Heart left ventricle (tissue), 16 donors: ENCODE measurements around the gene HIGD1C. TPM values are rescaled to one million over a fixed set of nuclear protein-coding genes. Genes with fewer than 3 reads are reported as not detected.
A peak's percentile ranks its signal among the peaks of the same experiment; 100 is the strongest.
"Not testable (repeated sequence)": the region's sequence is repeated elsewhere in the genome, so short reads cannot be mapped to it uniquely, and the experiment has no call there.

Source experiments
- ATAC-seq, 4 donors: fragments of 200-7000 bp; cut with Tn5 transposase; one replicate each; pipeline ENCODE4 v1.9.1; 2020 to 2022; ENCODE audit warnings: moderate library complexity in 4 of 4, mild to moderate bottlenecking in 3 of 4, moderate number of reproducible peaks in 1 of 4
- DNase-seq, 5 donors: peaks; one replicate each; pipeline ENCODE4 v3.0.0-alpha.2; 2020
- H3K27ac ChIP-seq, 12 donors: fragments of 200-600 bp; sonication (generic) in 4 of 12; one replicate each; pipeline versions ENCODE4 v1.5.0 to v1.8.0; 2016 to 2022; ENCODE audit warnings: mild to moderate bottlenecking in 2 of 12
- H3K27me3 ChIP-seq, 9 donors: fragments of 200-600 bp; sonication (generic) in 2 of 9; one replicate each; pipeline versions ENCODE4 v1.5.1 to v1.8.0; 2016 to 2022; ENCODE audit warnings: mild to moderate bottlenecking in 3 of 9
- H3K36me3 ChIP-seq, 9 donors: fragments of 200-600 bp; sonication (generic) in 2 of 9; one replicate each; pipeline versions ENCODE4 v1.5.0 to v1.8.0; 2018 to 2022; ENCODE audit warnings: mild to moderate bottlenecking in 2 of 9
- H3K4me1 ChIP-seq, 12 donors: fragments of 200-600 bp; sonication (generic) in 4 of 12; one replicate each; pipeline versions ENCODE4 v1.5.0 to v1.8.0; 2016 to 2022; ENCODE audit warnings: mild to moderate bottlenecking in 3 of 12
- H3K4me3 ChIP-seq, 12 donors: fragments of 200-600 bp; sonication (generic) in 4 of 12; one replicate each; pipeline versions ENCODE4 v1.5.0 to v1.8.0; 2017 to 2022; ENCODE audit warnings: mild to moderate bottlenecking in 9 of 12, moderate library complexity in 4 of 12
- H3K9me3 ChIP-seq, 12 donors: fragments of 200-600 bp; sonication (generic) in 4 of 12; one replicate each; pipeline versions ENCODE4 v1.5.0 to v1.8.0; 2016 to 2022; ENCODE audit warnings: mild to moderate bottlenecking in 1 of 12
- CTCF ChIP-seq, 12 donors: fragments of 200-600 bp; sonication (generic) in 4 of 12; IDR thresholded peaks; one replicate each; pipeline versions ENCODE4 v1.5.0 to v1.8.0; 2018 to 2022; ENCODE audit warnings: antibody characterized with exemption in 12 of 12, mild to moderate bottlenecking in 5 of 12
- POLR2A ChIP-seq, 2 donors: fragments of 450-650 bp; IDR thresholded peaks; one replicate each; pipeline ENCODE4 v1.6.1; 2017; ENCODE audit warnings: antibody characterized with exemption in 2 of 2, mild to moderate bottlenecking in 2 of 2, moderate library complexity in 2 of 2
- WGBS, 4 donors: extraction: QIAGEN DNeasy Blood & Tissue Kit in 2 of 4; methylation state at CpG; one replicate each; pipeline versions ENCODE4 v1.1.5 to v1.1.7; 2013 to 2018; 5-methylcytosine and 5-hydroxymethylcytosine counted together
- intact Hi-C, 10 donors: fragments of 100-400 bp; cut with DNase I; formaldehyde crosslinking; loops; one replicate each; pipeline versions ENCODE4 v1.11.1 to v1.14.2; 2022
- polyA plus RNA-seq, 2 donors: library from polyadenylated mRNA; stranded (reverse); fragments of 200-250 nt; gene quantifications; one replicate each; pipeline ENCODE4 v1.2.3, GENCODE V29; 2013
- total RNA-seq, 9 donors: library from RNA; depleted of rRNA in 2 of 9; stranded (reverse); fragments of >200 nt in 2 of 9; fragmentation: NEBNext Ultra II Directional in 3 of 9; extraction: Animal tissue kit (Norgen Biotek cat#: 25700) in 3 of 9; gene quantifications; one replicate each; pipeline versions ENCODE4 v1.1.0 to v1.2.4, GENCODE V29; 2016 to 2023
- donor health status: ischemic (EF 13 %, LVEDD 7.1; RV severe dilation, severe dysfunction).
- donor health status: healthy with polysubstance abuse.
- donor health status: DM: no; HTN: yes; CAD: no.
- donor health status: DM: no; HTN: no; CAD: no.
- donor health status: ischemic (EF 25% LVEDD 6.9; RV normal size, moderate dysfunction).
- donor health status: ischemic (EF 25% LVEDD 5.7; RV mildly dilated, moderate dysfunction).
- donor health status: healthy.
- donor health status: DM: yes; HTN: yes; CAD: no.
- donor health status: ischemic (EF 35%, LVEDD 5.7; RV mildly dilated, moderate dysfunction).
- donor health status: nonischemic (EF 11% LVEDD 7.7; RV severe dilation, severe dysfunction).
- donor health status: DM: yes; HTN: yes; CAD: no.
- donor health status: PGD.
- donor health status: ischemic (EF 29% LVEDD 5.4; RV normal size, mild dysfunction).
- donor health status: nonischemic (EF 23%, LVEDD 6.1; RV moderate dilation, normal function).

The HIGD1C gene
- total and polyA plus RNA-seq, 11 donors: not detected

GRCh38 chr12:50928392-50928791, 24.0 kb upstream of the HIGD1C start:
- Histone ChIP-seq H3K27me3 (no peaks in the 10 kb centered on the region), H3K4me3 (peak overlapping the region in 10 of 12 donors; percentile 63 to 88 (median 72)), H3K27ac (peak overlapping the region in 1 of 12 donors; percentile 95), H3K9me3 (no peaks in the 10 kb centered on the region), H3K36me3 (peaks cover 0 to 41% (median 26%) of the 10 kb centered on the region in 9 donors), H3K4me1 (peaks cover 0 to 56% (median 27%) of the 10 kb centered on the region in 12 donors)
- intact Hi-C loops: loop anchor here in 5 of 10 donors (5.0 to 10.0 kb wide), 6 partner anchors 54 to 164 kb away; partner anchors contain the start of gene ATF1 (in 1 of the 5)
- DNase-seq: no peak
- ATAC-seq: no peak
- 72 to 86% (median 78%) methylated on average over 3 of the region's 3 CpGs for WGBS, 4 donors
- TF ChIP-seq POLR2A (IDR thresholded peaks at IDR 0.05) (no peak), CTCF (IDR thresholded peaks at IDR 0.05) (no peak)

GRCh38 chr12:50929831-50930230, 22.5 kb upstream of the HIGD1C start:
- intact Hi-C loops: loop anchor here in 6 of 10 donors (5.0 to 10.0 kb wide), 7 partner anchors 52 to 165 kb away; partner anchors contain the start of gene ATF1 (in 1 of the 6)
- H3K4me1 ChIP-seq: peaks cover 0 to 62% (median 31%) of the 10 kb centered on the region in 12 donors
- no peaks in the 10 kb centered on the region for H3K9me3 ChIP-seq
- peaks cover 0 to 41% (median 31%) of the 10 kb centered on the region in 9 donors for H3K36me3 ChIP-seq
- no peak for ATAC-seq
- 95 to 97% (median 96%) methylated on average over 3 of the region's 3 CpGs for WGBS, 4 donors
- no peak for TF ChIP-seq POLR2A (IDR thresholded peaks at IDR 0.05)
- TF ChIP-seq CTCF (IDR thresholded peaks at IDR 0.05): no peak
- no peaks in the 10 kb centered on the region for H3K27me3 ChIP-seq
- DNase-seq: no peak
- no peak overlapping the region for H3K27ac ChIP-seq
- H3K4me3 ChIP-seq: peak overlapping the region in 1 of 12 donors; percentile 81

GRCh38 chr12:50930477-50930876, 21.9 kb upstream of the HIGD1C start:
- not testable (repeated sequence) for DNase-seq, H3K4me3 ChIP-seq, H3K27ac ChIP-seq, ATAC-seq, H3K27me3 ChIP-seq, H3K9me3 ChIP-seq
- Histone ChIP-seq H3K4me1 (peaks cover 0 to 68% (median 36%) of the 10 kb centered on the region in 12 donors), H3K36me3 (peaks cover 0 to 41% (median 31%) of the 10 kb centered on the region in 9 donors)
- WGBS, 4 donors: 88 to 96% (median 94%) methylated on average over 12 of the region's 12 CpGs
- intact Hi-C loops: loop anchor here in 1 of 10 donors (10.0 kb wide), 1 partner anchor 84 kb away; no protein-coding TSS in a partner anchor

GRCh38 chr12:50932787-50933280, 19.5 kb upstream of the HIGD1C start:
- intact Hi-C loops: loop anchor here in 1 of 10 donors (10.0 kb wide), 1 partner anchor 82 kb away; no protein-coding TSS in a partner anchor
- Histone ChIP-seq H3K27me3 (no peaks in the 10 kb centered on the region), H3K9me3 (peaks cover 0 to 4% (median 0%) of the 10 kb centered on the region in 12 donors), H3K27ac (peak overlapping the region in 2 of 12 donors; percentile 79 to 82), H3K36me3 (peaks cover 0 to 41% (median 31%) of the 10 kb centered on the region in 9 donors), H3K4me1 (peaks cover 0 to 66% (median 32%) of the 10 kb centered on the region in 12 donors), H3K4me3 (no peak overlapping the region)
- DNase-seq: no peak
- no peak for ATAC-seq
- TF ChIP-seq POLR2A (IDR thresholded peaks at IDR 0.05) (no peak), CTCF (IDR thresholded peaks at IDR 0.05) (no peak)
- 58 to 82% (median 79%) methylated on average over 2 of the region's 2 CpGs for WGBS, 4 donors
